ENCODE results near the gene ESPNL. TPM values are rescaled to one million over a fixed set of nuclear protein-coding genes. Genes with fewer than 3 reads are reported as not detected.
A peak's percentile ranks its signal among the peaks of the same experiment; 100 is the strongest.

Gene ESPNL
- total and polyA plus RNA-seq, 4 donors, result 0.08 to 0.59 (median 0.35) TPM

DNA sequence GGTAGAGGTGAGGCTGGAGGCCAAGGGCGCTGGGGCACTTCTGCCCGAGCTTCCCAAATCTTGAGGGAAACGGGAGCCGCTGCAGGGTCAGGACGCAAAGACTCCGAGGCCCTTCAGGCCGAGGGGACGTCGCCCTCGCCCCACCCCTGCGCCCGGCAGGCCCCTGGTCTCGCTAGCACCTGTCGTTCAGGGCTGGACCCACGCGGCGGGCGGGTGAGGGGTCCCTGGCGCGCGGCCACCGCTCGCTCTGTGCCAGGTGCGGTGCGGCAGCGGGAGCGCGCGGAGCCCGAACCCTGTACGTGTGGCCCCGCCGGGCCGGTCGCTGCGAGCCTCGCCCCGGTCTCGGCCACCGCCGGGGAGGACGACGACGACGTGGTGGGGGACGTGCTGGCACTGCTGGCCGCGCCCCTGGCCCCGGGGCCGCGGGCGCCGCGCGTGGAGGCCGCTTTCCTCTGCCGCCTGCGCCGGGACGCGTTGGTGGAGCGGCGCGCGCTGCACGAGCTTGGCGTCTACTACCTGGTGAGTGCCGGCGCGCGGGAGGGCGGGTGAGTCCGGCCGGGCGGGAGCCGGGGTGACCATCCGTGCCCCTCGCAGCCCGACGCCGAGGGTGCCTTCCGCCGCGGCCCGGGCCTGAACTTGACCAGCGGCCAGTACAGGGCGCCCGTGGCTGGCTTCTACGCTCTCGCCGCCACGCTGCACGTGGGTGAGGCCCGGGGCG lies 63.5 kb downstream of the ESPNL start:
- H3K27ac ChIP-seq (ENCODE audit: low read depth in 1 of 2, low read length in 2 of 2), result no peak overlapping the region
- no peaks in the 10 kb centered on the region for H3K27me3 ChIP-seq (ENCODE audit: control insufficient read depth in 4 of 4, insufficient read depth in 4 of 4, low read length in 3 of 4)
- no peak overlapping the region for H3K9ac ChIP-seq (ENCODE audit: low read depth in 1 of 2, low read length in 2 of 2)
- peaks cover 0 to 7% (median 0%) of the 10 kb centered on the region in 4 donors for H3K36me3 ChIP-seq (ENCODE audit: control insufficient read depth in 4 of 4, insufficient read depth in 3 of 4, low read depth in 1 of 4, low read length in 3 of 4)
- peaks cover 0 to 14% (median 6%) of the 10 kb centered on the region in 4 donors for H3K4me1 ChIP-seq (ENCODE audit: control insufficient read depth in 4 of 4, insufficient read depth in 4 of 4, low read length in 3 of 4)
- DNase-seq (ENCODE audit: low spot score), result no peak
- TF ChIP-seq HNF4G (IDR thresholded peaks at IDR 0.05) (no peak), RAD21 (IDR thresholded peaks at IDR 0.05) (no peak), FOXA2 (IDR thresholded peaks at IDR 0.05) (no peak), CTCF (IDR thresholded peaks at IDR 0.05; ENCODE audit: low read depth, low read length, missing input control) (no peak), RXRA (IDR thresholded peaks at IDR 0.05) (no peak), YY1 (IDR thresholded peaks at IDR 0.05) (no peak), EGR1 (IDR thresholded peaks at IDR 0.05; ENCODE audit: low read depth in 2 of 2) (no peak)
- peak overlapping the region in 1 of 3 donors; percentile 19 for H3K4me3 ChIP-seq (ENCODE audit: low read depth in 1 of 3, low read length in 3 of 3)
- WGBS, result 5% methylated on average over 95 of the region's 95 CpGs
- H3K9me3 ChIP-seq (ENCODE audit: control insufficient read depth in 4 of 4, low read length in 3 of 4), result no peaks in the 10 kb centered on the region

DNA sequence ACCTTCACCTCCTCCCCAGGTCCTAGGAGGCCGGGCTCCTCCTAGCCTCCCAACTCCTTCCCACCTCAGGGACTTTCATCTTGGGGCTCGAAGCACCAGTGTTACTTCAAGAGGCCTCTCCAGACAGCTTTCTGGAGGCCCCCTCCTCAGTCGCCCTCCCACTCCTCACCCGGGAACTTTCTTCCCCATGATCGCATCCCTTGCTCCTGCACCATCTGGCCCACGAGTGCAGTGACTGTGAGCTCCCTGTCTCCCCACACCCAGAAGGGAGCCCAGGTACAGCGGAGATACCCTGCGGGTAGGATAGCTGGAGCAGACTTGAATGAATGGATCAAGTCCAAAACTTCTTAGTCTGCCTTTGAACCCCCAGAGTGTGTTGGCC lies 64.8 kb downstream of the ESPNL start:
- TF ChIP-seq ZBTB33 (IDR thresholded peaks at IDR 0.05), result no peak
- TF ChIP-seq FOXA1 (IDR thresholded peaks at IDR 0.05), result no peak
- TF ChIP-seq JUND (IDR thresholded peaks at IDR 0.05), result no peak
- TF ChIP-seq CTCF (IDR thresholded peaks at IDR 0.05; ENCODE audit: low read depth, low read length, missing input control), result no peak
- no peak for TF ChIP-seq HNF4G (IDR thresholded peaks at IDR 0.05)
- no peak for TF ChIP-seq NR2F2 (IDR thresholded peaks at IDR 0.05)
- TF ChIP-seq RAD21 (IDR thresholded peaks at IDR 0.05), result no peak
- no peak for TF ChIP-seq HNF4A (conservative IDR thresholded peaks at IDR 0.05)
- no peak for TF ChIP-seq YY1 (IDR thresholded peaks at IDR 0.05)
- TF ChIP-seq MAX (IDR thresholded peaks at IDR 0.05), result no peak
- Histone ChIP-seq H3K27me3 (ENCODE audit: control insufficient read depth in 4 of 4, insufficient read depth in 4 of 4, low read length in 3 of 4) (no peaks in the 10 kb centered on the region), H3K9me3 (ENCODE audit: control insufficient read depth in 4 of 4, low read length in 3 of 4) (no peaks in the 10 kb centered on the region), H3K4me1 (ENCODE audit: control insufficient read depth in 4 of 4, insufficient read depth in 4 of 4, low read length in 3 of 4) (peaks cover 2 to 15% (median 7%) of the 10 kb centered on the region in 4 donors), H3K27ac (ENCODE audit: low read depth in 1 of 2, low read length in 2 of 2) (no peak overlapping the region), H3K4me3 (ENCODE audit: low read depth in 1 of 3, low read length in 3 of 3) (no peak overlapping the region), H3K36me3 (ENCODE audit: control insufficient read depth in 4 of 4, insufficient read depth in 3 of 4, low read depth in 1 of 4, low read length in 3 of 4) (peaks cover 0 to 7% (median 2%) of the 10 kb centered on the region in 4 donors), H3K9ac (ENCODE audit: low read depth in 1 of 2, low read length in 2 of 2) (no peak overlapping the region)
- no peak for DNase-seq (ENCODE audit: low spot score)
- 92% methylated on average over 8 of the region's 8 CpGs for WGBS
